ENCODE data around the gene ARFIP1. TPM values are rescaled to one million over a fixed set of nuclear protein-coding genes. Genes with fewer than 3 reads are reported as not detected.
"Not testable (repeated sequence)": the region's sequence is repeated elsewhere in the genome, so short reads cannot be mapped to it uniquely, and the experiment has no call there.

Gene ARFIP1
- total RNA-seq, 4 donors from 2014 or later = 34.3 to 45.1 (median 42.1) TPM

DNA sequence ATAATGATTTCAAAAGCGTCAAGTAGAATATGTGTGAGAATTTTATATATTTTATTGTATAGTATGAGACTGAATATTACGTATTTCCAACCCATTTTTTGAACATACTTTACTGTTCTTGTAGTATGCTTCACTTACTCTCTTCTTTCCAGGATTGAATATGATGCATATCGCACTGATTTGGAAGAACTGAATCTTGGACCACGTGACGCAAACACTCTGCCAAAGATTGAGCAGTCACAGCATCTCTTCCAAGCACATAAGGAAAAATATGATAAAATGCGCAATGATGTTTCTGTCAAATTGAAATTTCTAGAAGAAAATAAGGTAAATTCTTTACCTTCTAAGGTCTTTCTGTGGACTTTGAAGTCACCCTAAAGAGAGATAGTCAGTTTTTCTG is 108.2 kb downstream of the ARFIP1 start:
- Histone ChIP-seq H3K9me3 (no peaks in the 10 kb centered on the region), H3K4me1 (no peaks in the 10 kb centered on the region), H3K27me3 (no peaks in the 10 kb centered on the region), H3K36me3 (no peaks in the 10 kb centered on the region), H3K4me3 (replicated peaks in 1 of 3) (no peak overlapping the region), H3K27ac (no peak overlapping the region)
- 94 to 95% methylated on average over 6 of the region's 6 CpGs for WGBS, 2 donors
- no peak for DNase-seq
- TF ChIP-seq POLR2A (IDR thresholded peaks at IDR 0.05) = no peak
- TF ChIP-seq, protein P1, sequence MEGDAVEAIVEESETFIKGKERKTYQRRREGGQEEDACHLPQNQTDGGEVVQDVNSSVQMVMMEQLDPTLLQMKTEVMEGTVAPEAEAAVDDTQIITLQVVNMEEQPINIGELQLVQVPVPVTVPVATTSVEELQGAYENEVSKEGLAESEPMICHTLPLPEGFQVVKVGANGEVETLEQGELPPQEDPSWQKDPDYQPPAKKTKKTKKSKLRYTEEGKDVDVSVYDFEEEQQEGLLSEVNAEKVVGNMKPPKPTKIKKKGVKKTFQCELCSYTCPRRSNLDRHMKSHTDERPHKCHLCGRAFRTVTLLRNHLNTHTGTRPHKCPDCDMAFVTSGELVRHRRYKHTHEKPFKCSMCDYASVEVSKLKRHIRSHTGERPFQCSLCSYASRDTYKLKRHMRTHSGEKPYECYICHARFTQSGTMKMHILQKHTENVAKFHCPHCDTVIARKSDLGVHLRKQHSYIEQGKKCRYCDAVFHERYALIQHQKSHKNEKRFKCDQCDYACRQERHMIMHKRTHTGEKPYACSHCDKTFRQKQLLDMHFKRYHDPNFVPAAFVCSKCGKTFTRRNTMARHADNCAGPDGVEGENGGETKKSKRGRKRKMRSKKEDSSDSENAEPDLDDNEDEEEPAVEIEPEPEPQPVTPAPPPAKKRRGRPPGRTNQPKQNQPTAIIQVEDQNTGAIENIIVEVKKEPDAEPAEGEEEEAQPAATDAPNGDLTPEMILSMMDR (IDR thresholded peaks at IDR 0.05) = no peak
- intact Hi-C loops (cut with DNase I) = no loop called here

DNA sequence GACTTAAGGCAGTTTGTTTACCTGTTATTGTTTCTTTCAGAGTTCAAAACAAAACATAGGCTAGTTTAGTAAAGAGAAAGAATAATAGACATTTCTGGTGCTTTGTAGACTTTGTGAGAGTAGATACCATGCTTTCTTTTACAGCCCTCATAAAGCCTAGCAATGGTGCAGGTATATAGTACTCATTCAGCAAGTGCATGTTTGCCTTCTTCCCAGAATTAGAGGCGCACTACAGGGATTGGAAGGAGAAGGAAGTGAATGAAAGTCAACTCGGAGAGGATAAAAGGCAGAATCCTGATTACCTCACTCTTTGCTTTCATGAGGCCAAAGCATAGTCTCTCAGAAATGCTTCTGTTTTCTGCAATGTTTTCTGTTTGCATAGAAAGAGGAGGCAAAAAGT is 113.2 kb downstream of the ARFIP1 start:
- no peak for TF ChIP-seq POLR2A (IDR thresholded peaks at IDR 0.05)
- TF ChIP-seq, protein P1 (IDR thresholded peaks at IDR 0.05) = no peak
- Histone ChIP-seq H3K36me3 (no peaks in the 10 kb centered on the region), H3K4me3 (replicated peaks in 1 of 3) (no peak overlapping the region), H3K27me3 (no peaks in the 10 kb centered on the region), H3K9me3 (no peaks in the 10 kb centered on the region), H3K4me1 (peaks cover 0 to 3% of the 10 kb centered on the region in 2 donors), H3K27ac (no peak overlapping the region)
- no peak for DNase-seq
- intact Hi-C loops (cut with DNase I) = no loop called here
- 87 to 88% methylated on average over 2 of the region's 2 CpGs for WGBS, 2 donors

DNA sequence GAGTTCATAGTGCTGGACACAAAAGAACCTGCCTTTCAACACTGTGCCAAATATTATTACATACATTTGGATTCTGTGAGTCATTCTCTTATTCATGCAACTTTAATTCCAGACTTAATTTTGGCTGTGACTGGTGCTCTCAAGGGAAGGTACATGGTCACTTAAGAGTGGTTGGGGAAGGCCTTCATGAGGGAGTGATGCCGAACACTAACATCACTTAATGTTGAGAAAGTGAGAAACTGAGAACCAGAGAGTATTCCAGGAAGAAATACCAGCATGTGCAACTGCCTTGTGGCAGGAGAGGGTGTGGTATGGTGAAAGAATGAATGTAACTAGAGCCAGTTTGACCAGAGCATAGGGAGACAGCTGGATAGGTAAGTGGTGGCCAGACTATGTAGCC is 114.9 kb downstream of the ARFIP1 start:
- H3K9me3 ChIP-seq = no peaks in the 10 kb centered on the region
- intact Hi-C loops (cut with DNase I) = no loop called here
- no peak for DNase-seq
- peaks cover 0 to 3% of the 10 kb centered on the region in 2 donors for H3K4me1 ChIP-seq
- H3K4me3 ChIP-seq (replicated peaks in 1 of 3) = no peak overlapping the region
- WGBS, 2 donors = 77% methylated on average over 1 of the region's 1 CpG
- no peaks in the 10 kb centered on the region for H3K27me3 ChIP-seq
- no peak overlapping the region for H3K27ac ChIP-seq
- TF ChIP-seq POLR2A (IDR thresholded peaks at IDR 0.05) = no peak
- TF ChIP-seq, protein P1 (IDR thresholded peaks at IDR 0.05) = no peak
- H3K36me3 ChIP-seq = no peaks in the 10 kb centered on the region

DNA sequence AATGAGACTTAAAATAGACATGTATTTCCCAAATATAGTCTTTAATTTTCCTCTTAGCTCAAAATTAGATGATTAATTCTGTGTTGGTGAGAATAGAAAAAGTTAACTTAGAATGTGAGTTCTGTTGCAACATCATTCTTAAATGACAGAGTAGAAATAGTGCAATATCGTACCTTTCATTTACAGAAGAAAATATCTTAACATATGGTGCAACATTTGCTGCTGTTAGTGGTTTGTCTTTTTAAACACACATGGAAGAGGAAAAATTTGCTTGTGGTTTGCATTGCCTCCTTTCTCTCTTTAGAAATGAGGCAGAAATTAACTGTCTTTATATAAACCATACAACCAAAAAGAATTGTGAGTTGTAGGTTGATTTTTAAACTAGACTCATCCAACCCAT is 117.1 kb downstream of the ARFIP1 start:
- no peak overlapping the region for H3K4me3 ChIP-seq (replicated peaks in 1 of 3)
- WGBS, 2 donors = 88 to 93% methylated on average over 1 of the region's 1 CpG
- H3K27me3 ChIP-seq = no peaks in the 10 kb centered on the region

DNA sequence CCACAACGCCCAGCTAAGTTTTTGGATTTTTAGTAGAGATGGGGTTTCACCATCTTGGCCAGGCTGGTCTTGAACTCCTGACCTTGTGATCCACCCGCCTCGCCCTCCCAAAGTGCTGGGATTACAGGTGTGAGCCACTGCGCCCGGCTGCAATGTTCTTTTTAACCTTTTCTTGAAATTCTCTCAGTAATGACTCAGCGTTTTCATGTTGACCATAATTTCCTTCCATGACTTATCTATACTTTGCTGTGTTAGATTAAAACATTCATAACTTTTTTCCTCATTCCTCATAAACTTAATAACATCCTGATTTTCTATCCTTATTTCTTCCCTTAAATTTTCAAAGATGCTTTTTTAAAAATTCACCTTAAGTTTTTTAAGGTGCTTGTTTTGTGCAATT is 118.4 kb downstream of the ARFIP1 start:
- H3K27ac ChIP-seq; H3K4me1 ChIP-seq; H3K4me3 ChIP-seq (replicated peaks in 1 of 3); H3K27me3 ChIP-seq; H3K36me3 ChIP-seq; H3K9me3 ChIP-seq; intact Hi-C loops (cut with DNase I); DNase-seq: not testable (repeated sequence)
- WGBS, 2 donors = 97 to 98% methylated on average over 6 of the region's 6 CpGs

More for the DNA sequence above, 117.1 kb downstream of the ARFIP1 start:
- H3K9me3 ChIP-seq = no peaks in the 10 kb centered on the region
- DNase-seq = no peak
- H3K4me1 ChIP-seq = peaks cover 0 to 3% of the 10 kb centered on the region in 2 donors
- intact Hi-C loops (cut with DNase I) = no loop called here
- no peak overlapping the region for H3K27ac ChIP-seq
- H3K36me3 ChIP-seq = no peaks in the 10 kb centered on the region
- TF ChIP-seq POLR2A (IDR thresholded peaks at IDR 0.05) = no peak
- TF ChIP-seq, protein P1 (IDR thresholded peaks at IDR 0.05) = no peak

DNA sequence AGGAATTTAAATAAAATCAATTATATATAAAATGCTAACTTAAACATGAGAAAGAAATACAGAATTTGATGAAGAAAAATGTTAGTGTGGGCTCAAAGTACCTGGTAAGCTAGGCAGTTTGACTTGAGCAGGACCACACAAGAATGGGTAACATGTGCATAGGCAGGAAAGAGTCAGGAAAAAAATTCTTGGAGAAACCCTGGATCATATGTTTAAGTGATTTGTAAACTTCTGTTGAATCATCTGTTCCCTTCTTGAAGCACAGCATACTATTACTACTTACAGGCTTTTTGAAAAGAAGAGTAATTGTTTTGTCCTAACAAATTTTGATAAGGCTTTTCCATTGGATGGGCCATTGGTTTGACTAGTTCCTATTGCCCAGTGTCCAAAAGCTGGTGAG is 118.9 kb downstream of the ARFIP1 start:
- Histone ChIP-seq H3K9me3 (no peaks in the 10 kb centered on the region), H3K27ac (no peak overlapping the region), H3K27me3 (no peaks in the 10 kb centered on the region), H3K4me3 (replicated peaks in 1 of 3) (no peak overlapping the region), H3K4me1 (peaks cover 0 to 3% of the 10 kb centered on the region in 2 donors), H3K36me3 (no peaks in the 10 kb centered on the region)
- intact Hi-C loops (cut with DNase I) = no loop called here
- DNase-seq = no peak
- no peak for TF ChIP-seq POLR2A (IDR thresholded peaks at IDR 0.05)
- TF ChIP-seq, protein P1 (IDR thresholded peaks at IDR 0.05) = no peak
